ENCODE results near the gene ENAM. TPM values are rescaled to one million over a fixed set of nuclear protein-coding genes. Genes with fewer than 3 reads are reported as not detected.

Gene ENAM
- total and polyA plus RNA-seq, 2 of the 8 experiments (the other 6 are each of a cell fraction or from before 2014, with no cell fraction given), result not detected

DNA sequence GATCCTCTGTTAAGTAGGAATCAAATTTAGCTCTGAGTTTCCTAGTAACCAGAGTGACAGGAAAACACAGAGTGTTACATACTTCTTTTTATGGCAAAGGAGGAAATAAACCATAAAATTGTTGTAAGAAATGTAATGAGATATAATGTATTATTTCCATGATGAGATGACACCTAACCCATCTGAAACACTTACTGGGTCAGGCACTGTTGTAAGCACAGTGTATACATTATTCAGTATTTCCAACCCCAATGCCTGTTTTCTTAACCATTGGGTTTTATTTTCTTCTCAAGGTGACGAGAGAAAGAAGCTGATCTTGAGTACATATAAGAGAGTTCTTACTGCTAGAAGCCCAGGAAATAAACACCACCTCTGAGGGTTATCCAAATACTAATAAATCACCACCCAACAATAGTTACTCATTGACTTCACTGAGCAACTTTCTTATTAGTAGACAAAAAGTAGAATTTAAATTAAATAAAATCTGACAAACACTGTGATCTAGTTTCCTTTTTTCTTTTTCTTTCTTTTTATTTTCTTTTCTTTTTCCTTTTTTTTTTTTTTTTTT, 4.2 kb upstream of the ENAM start (continued):
- TF ChIP-seq, protein P1, sequence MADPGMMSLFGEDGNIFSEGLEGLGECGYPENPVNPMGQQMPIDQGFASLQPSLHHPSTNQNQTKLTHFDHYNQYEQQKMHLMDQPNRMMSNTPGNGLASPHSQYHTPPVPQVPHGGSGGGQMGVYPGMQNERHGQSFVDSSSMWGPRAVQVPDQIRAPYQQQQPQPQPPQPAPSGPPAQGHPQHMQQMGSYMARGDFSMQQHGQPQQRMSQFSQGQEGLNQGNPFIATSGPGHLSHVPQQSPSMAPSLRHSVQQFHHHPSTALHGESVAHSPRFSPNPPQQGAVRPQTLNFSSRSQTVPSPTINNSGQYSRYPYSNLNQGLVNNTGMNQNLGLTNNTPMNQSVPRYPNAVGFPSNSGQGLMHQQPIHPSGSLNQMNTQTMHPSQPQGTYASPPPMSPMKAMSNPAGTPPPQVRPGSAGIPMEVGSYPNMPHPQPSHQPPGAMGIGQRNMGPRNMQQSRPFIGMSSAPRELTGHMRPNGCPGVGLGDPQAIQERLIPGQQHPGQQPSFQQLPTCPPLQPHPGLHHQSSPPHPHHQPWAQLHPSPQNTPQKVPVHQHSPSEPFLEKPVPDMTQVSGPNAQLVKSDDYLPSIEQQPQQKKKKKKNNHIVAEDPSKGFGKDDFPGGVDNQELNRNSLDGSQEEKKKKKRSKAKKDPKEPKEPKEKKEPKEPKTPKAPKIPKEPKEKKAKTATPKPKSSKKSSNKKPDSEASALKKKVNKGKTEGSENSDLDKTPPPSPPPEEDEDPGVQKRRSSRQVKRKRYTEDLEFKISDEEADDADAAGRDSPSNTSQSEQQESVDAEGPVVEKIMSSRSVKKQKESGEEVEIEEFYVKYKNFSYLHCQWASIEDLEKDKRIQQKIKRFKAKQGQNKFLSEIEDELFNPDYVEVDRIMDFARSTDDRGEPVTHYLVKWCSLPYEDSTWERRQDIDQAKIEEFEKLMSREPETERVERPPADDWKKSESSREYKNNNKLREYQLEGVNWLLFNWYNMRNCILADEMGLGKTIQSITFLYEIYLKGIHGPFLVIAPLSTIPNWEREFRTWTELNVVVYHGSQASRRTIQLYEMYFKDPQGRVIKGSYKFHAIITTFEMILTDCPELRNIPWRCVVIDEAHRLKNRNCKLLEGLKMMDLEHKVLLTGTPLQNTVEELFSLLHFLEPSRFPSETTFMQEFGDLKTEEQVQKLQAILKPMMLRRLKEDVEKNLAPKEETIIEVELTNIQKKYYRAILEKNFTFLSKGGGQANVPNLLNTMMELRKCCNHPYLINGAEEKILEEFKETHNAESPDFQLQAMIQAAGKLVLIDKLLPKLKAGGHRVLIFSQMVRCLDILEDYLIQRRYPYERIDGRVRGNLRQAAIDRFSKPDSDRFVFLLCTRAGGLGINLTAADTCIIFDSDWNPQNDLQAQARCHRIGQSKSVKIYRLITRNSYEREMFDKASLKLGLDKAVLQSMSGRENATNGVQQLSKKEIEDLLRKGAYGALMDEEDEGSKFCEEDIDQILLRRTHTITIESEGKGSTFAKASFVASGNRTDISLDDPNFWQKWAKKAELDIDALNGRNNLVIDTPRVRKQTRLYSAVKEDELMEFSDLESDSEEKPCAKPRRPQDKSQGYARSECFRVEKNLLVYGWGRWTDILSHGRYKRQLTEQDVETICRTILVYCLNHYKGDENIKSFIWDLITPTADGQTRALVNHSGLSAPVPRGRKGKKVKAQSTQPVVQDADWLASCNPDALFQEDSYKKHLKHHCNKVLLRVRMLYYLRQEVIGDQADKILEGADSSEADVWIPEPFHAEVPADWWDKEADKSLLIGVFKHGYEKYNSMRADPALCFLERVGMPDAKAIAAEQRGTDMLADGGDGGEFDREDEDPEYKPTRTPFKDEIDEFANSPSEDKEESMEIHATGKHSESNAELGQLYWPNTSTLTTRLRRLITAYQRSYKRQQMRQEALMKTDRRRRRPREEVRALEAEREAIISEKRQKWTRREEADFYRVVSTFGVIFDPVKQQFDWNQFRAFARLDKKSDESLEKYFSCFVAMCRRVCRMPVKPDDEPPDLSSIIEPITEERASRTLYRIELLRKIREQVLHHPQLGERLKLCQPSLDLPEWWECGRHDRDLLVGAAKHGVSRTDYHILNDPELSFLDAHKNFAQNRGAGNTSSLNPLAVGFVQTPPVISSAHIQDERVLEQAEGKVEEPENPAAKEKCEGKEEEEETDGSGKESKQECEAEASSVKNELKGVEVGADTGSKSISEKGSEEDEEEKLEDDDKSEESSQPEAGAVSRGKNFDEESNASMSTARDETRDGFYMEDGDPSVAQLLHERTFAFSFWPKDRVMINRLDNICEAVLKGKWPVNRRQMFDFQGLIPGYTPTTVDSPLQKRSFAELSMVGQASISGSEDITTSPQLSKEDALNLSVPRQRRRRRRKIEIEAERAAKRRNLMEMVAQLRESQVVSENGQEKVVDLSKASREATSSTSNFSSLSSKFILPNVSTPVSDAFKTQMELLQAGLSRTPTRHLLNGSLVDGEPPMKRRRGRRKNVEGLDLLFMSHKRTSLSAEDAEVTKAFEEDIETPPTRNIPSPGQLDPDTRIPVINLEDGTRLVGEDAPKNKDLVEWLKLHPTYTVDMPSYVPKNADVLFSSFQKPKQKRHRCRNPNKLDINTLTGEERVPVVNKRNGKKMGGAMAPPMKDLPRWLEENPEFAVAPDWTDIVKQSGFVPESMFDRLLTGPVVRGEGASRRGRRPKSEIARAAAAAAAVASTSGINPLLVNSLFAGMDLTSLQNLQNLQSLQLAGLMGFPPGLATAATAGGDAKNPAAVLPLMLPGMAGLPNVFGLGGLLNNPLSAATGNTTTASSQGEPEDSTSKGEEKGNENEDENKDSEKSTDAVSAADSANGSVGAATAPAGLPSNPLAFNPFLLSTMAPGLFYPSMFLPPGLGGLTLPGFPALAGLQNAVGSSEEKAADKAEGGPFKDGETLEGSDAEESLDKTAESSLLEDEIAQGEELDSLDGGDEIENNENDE (IDR thresholded peaks at IDR 0.05; ENCODE audit: insufficient replicate concordance, low read length), result no peak
- TF ChIP-seq NRF1 (IDR thresholded peaks at IDR 0.05; ENCODE audit: low read depth, low read length) (no peak), FOSL1 (IDR thresholded peaks at IDR 0.05; ENCODE audit: insufficient read depth, low read depth, low read length) (no peak), GABPA (IDR thresholded peaks at IDR 0.05; ENCODE audit: borderline replicate concordance, insufficient read depth, low read length) (no peak), KDM1A (IDR thresholded peaks at IDR 0.05; ENCODE audit: borderline replicate concordance, low read length) (no peak), RFX5 (IDR thresholded peaks at IDR 0.05; ENCODE audit: borderline replicate concordance, low read depth, low read length) (no peak), BACH1 (IDR thresholded peaks at IDR 0.05; ENCODE audit: low read length) (no peak)
- TF ChIP-seq, protein P2, sequence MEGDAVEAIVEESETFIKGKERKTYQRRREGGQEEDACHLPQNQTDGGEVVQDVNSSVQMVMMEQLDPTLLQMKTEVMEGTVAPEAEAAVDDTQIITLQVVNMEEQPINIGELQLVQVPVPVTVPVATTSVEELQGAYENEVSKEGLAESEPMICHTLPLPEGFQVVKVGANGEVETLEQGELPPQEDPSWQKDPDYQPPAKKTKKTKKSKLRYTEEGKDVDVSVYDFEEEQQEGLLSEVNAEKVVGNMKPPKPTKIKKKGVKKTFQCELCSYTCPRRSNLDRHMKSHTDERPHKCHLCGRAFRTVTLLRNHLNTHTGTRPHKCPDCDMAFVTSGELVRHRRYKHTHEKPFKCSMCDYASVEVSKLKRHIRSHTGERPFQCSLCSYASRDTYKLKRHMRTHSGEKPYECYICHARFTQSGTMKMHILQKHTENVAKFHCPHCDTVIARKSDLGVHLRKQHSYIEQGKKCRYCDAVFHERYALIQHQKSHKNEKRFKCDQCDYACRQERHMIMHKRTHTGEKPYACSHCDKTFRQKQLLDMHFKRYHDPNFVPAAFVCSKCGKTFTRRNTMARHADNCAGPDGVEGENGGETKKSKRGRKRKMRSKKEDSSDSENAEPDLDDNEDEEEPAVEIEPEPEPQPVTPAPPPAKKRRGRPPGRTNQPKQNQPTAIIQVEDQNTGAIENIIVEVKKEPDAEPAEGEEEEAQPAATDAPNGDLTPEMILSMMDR (IDR thresholded peaks at IDR 0.05; ENCODE audit: control extremely low read depth in 1 of 3, insufficient read depth in 1 of 3, low read depth in 1 of 3, low read length in 3 of 3), result no peak

Measured in H1 (cell line).